Stimulated activated CD8-positive, alpha-beta memory T cell treated with anti-CD3 and anti-CD28 coated beads, Interleukin-2, amount 100 ng/mL, for 48 hours (primary cell): Measurements from ENCODE around the gene CD63.
"Not testable (repeated sequence)": the region's sequence is repeated elsewhere in the genome, so short reads cannot be mapped to it uniquely, and the experiment has no call there.

Experiments
- DNase-seq, 2 donors: peaks; one replicate each; pipeline ENCODE4 v3.0.0-alpha.2; 2020; ENCODE audit warnings: low read depth in 2 of 2

CD63 gene, protein sequence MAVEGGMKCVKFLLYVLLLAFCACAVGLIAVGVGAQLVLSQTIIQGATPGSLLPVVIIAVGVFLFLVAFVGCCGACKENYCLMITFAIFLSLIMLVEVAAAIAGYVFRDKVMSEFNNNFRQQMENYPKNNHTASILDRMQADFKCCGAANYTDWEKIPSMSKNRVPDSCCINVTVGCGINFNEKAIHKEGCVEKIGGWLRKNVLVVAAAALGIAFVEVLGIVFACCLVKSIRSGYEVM

DNA sequence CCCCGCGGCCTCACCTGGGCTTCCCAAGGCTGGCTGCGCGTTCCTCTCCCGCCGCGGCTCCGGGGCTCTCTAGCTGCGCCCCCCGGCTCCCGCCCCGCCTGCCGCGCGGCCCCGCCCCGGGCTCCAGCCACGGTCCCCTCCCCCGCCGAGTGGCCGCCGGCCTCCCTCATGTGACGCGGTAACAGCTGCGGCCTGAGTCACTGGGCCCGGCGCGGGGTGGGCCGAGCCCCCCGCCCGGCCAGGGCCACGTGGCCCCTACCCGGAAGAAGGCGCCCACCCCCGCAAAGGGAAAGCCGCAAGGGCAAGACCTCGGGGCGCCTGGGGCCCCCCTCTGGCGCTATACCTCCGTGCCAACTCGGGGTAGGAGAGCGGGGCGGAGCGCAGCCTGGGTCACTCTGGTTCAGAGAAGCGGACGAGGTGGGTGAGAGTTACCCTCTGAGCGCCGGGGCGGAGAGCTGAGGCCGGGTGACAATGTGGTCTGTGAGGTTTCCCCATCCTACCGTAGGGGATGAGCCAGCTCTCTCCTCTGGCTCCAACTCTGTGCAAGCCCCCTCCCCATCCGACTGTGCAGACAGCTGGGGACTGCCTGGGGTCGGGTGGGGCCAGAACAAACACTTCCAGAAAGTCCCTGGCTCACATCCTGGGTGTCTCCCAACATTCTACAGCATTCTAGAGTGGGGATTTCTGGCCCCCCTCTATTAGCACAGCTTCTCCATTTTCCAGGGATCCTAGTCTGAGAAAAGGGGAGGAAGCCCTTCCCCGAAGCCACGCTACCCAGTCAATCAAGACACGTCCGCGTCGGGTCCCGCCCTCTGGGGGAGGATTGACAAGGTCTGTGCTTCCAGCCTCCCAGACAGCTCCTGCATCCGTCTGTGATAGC, at the start of gene CD63:
CD63 (minus strand) TSS at position 71 of the 880 bp plus-strand sequence. CDS start 668 bp downstream, outside the sequence.
- peak; percentile 76 to 80 for DNase-seq

DNA sequence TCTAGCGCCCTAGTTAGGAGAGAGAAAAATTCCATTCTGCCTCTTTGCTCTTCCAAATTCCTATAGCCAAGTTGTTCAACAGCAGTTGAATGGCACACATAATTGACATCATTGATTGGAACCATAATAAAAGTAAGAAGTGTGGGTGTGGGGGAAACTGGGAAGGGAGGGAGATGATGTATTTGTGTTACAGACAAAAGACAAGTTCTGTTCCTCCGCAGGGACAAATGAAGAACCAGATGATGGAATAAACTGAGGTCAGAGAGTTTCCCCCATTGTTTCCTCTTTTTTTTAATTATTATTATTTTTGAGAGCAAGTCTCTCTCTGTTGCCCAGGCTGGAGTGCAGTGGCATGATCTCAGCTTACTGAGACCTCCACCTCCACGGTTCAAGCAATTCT, 49.0 kb upstream of the CD63 start:
- no peak for DNase-seq

DNA sequence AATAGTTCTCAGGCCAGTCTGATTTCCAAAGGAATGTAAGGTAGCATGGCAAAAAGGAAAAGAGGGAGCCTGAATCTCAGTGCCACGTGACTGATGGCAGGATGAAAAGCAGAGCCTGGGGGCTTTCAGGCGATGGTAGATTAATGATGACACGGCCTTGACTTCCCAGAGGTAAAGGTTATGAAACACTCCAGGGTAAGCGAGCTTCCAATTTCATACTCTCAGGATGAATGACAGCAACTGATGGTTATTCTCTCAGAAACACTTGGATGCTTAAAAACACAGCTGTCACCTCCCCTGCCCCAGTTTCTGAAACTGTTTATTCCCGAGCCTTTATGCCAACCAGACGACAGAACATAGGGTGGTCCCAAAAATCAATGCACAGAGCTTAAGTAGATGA, 42.9 kb upstream of the CD63 start:
- no peak for DNase-seq

DNA sequence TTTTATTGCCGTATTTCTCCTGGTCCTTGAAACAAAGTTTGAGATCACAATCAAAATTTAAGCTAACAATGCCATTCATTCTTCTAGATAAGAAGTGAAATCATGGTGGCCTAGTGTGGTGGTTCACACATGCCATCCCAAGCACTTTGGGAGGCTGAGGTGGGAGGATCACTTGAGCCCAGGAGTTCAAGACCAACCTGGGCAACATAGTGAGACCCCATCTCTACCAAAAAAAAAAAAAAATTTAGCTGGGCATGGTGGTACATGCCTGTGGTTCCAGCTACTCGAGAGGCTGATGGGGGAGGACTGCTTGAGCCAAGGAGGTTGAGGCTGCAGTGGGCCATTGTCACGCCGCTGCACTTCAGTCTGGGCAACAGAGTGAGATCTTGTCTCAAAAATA, 38.3 kb upstream of the CD63 start:
- no peak for DNase-seq

DNA sequence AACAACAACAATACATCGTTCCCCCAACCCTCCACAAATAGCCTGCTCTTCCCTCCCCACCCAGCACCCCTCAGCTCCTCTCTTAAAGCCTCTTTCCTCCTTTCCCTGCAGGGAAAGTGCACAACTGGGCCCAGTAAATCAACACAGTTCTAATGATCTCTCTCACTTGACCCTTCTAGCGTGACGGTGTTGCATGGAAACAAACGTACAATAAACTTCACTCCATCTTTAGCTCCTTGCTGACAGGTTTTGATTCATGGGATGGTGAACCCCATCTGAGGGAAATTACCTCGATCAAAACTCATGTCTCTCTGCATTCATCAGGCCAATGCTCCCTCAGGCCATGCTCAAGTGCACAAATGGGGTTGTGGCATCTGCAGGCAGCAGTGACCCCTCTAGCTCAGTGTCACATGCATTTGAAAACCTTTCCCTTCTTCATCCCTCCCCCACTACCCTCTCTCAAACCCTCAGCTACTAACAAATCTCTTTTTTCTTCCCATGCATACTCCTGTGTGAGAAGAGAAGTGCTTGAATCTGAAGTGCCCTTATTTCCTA, 37.0 kb upstream of the CD63 start:
- no peak for DNase-seq

DNA sequence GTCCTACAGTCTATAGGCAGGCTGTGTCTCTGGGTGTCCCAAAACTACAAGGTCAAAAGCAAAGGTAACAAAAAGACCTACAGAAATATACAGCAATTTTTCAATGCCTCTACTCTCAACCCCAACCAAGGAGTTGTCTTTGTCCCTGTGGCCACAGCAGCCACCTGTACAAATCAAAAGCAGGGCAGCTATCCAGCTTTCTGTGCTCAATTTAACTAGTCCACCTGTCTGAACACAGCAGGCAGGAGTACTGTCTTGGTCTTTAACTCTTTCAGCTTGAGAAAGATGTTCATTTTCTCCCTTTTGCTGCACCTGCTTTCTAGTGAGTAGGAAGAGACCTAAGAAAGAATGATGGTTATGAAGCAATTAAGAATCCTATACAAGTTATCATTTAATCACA, 33.8 kb upstream of the CD63 start:
- DNase-seq = no peak

DNA sequence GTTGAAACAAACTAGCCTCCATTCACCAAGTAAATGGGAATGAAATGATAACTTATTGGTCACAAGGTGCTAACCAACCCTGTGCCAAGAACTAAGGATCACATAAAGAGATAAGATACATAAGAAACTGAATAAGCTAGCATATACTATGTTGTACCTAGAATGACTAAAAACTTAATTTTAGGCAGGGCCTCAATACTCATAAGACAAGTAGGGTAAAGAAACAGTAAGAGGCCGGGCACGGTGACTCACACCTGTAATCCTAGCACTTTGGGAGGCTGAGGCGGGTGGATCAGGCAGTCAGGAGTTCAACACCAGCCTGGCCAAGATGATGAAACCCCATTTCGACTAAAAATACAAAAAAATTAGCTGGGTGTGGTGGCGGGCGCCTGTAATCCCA, 31.9 kb upstream of the CD63 start:
- peak in 1 of 2 donors; percentile 46 for DNase-seq

DNA sequence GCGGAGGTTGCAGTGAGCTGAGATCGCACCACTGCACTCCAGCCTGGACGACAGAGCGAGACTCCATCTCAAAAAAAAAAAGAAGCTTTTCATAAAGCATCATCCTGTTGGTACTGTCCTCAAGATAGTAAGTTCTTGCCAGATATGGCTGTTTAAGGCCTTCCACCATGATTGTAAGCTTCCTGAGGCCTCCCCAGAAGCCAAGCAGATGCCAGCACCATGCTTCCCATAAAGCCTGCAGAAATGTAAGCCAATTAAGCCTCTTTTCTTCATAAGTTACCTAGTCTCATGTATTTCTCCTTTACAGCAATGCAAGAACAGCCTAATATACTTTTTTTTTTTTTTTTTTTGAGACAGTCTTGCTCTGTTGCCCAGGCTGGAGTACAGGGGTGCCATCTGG, 29.8 kb upstream of the CD63 start:
- not testable (repeated sequence) for DNase-seq

DNA sequence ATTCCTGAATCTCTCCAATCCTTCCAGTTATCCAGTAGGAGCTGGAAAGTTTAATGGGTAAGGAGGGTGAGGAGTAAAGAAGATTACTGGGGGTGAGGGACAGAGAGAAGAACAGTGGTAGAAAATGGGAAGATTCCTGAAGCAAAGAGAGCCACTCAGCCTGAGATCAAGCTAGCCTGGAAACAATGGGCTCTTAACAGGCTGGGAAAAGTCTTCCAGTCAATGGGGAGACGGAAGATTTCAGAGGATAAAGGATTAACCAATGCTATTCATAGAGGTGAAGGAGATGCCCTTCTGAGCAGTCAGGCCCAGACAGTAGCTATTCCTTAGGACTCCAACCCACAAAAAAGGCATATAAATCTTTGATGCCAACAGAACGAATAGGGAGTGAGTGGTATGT, 28.9 kb upstream of the CD63 start:
- no peak for DNase-seq

DNA sequence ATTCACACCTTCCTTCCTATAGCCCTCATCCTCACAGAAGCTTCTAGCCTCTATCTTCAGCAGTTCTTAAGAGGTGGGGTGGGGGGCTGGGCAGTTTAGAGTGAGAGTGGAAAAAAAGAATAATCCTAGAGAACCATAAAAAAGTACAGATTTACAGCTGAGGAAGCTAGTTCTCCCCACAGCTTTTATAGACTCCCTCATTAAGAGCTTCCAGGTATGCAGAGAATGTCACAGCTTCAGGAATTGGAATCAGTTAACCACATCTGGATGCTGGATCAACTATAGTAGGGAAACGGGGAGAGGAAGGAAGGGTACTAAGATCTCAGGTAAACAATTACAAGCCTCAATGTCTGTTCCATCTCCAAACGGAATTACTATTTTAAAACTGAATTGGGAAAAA, 26.4 kb upstream of the CD63 start:
- no peak for DNase-seq

DNA sequence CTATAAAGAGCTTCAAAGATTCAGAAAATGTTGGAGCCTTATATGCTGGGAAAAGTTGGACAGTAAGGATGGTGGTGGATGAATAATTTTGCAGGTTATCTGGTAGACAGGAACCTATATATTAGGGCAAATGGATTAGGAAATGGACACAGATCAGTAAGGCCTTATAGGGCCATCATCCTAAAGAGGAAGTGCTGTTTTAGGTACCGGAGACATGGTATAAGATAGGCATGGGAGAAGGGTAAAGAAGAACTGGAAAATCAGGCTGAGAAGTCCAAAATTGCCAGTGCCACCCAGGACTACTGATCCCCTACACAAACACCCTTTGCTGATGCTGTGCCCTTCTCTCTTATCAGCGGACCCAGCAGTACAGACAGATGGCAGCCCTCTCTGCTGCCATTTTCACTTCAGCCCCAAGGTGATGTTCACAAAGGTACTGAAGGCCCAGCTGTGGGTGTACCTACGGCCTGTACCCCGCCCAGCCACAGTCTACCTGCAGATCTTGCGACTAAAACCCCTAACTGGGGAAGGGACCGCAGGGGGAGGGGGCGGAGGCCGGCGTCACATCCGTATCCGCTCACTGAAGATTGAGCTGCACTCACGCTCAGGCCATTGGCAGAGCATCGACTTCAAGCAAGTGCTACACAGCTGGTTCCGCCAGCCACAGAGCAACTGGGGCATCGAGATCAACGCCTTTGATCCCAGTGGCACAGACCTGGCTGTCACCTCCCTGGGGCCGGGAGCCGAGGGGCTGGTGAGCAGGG, 19.6 kb upstream of the CD63 start:
- DNase-seq = no peak

DNA sequence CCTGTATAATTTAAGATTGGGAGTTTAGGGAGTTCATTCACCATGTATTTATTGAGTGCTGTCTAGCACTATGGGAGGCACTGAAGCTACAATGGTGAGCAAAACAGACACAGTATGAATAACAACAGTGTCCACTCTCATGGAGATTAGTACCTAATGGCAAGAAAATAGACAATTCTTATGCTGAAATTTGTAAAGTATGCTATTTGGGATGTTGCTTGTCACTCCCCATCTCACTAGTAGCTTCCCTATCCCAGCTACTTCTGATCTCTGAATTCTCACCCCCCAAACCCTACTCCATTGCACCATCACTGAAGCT, 18.1 kb upstream of the CD63 start:
- no peak for DNase-seq

DNA sequence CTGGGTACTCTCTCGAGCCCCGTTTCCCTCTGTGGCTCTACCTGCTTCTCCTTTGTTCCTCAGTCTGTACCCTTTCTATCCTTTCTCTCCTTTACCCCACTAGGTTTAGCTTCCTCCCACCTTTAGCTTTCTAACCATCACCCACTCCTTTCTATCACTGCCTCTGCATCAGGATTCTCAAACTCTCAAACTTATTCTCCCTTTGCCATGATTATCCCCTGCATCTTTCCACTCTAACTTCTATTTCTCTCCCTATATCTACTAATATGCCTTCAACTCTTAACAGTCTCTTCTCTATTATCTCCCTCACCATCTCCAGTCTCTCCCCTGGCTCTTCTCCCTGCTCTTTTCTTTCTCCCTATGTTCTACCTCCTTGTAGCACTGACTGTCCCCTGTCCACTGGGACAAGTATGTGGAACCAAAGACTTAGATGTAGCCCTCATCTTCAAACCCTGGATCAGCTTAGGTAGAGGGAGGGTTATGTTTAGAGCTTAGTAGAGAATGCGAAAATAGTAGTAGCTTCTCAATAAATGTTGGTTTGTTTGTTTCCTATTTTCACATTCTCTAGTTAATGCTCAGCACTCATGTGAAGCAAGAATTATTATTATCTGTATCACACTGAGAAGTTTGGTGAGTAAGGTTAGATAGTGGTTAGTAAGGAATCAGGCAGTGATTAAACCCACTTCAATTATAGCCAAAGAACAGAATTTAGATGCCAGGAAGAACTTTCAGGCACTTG, 17.5 kb upstream of the CD63 start:
- DNase-seq = no peak

DNA sequence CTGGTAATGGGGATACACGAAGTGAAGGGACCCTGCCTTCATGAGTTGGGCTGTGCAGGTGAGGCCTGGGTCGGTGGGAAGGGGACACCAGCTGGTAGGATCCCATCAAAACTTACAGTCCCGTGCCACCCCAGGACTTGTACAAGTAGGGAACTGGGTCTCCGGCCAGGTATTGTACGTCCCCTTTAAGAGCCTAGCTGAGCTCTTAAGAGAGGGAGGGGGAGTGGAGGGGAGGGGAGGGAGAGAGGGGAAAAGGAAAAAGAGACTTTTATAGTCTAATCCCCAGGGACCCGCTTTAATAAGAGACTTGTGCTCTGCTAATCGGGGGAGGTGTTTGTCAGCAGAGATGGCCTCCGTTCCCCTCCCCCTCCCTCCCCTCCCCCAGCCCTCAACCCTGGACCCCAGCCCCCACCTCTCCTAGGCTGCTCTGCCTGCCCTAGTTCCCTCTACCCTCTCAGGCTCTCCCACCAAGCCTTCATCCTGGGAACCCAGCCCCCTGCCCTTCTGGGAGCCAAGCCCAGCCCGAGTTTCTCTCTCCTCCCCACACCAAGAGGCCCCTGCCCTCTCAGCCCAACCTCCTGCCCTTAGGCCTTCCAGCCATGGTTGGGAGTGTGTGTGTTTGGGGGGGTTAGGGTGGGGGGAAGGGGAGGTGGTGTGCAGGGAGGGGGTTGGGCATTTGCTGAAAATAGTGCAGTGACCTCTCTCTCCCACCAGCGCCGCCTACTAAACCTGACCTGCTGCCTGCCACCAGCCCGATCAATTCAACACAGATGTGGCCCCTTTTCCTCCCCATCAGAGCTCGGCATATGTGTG, 16.8 kb upstream of the CD63 start:
- no peak for DNase-seq

DNA sequence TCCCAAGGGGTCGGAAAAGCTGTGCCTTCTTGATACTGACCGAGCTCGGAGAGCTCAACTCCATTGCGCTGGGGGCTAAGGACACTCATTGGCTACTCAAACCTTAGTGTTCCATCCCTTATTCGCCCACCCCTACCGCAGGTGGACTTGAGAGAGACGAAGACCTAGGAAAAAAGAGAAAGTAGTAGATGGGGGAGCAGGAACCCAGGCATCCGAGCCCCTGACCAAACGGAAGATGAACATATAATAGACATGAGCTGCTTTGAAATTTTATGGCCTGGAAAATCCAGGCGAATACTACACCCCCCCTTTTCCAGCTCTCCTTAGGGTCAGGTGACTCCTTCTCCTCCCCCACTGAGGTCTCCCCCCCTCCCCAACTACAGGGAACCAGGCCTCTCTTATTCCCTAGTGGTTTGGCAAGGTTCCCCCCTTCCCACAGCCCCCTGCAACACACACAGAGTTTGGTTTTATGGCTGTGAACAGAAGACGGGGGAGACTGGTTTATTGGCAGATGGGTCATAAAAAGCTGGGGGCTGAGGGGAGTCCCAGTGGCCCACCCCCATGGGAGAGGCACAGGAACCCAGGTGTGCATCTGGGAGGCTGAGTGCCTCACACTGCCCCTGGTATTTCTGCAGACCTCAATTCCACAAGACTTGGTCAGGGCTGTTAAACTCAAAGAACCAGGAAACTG, 15.7 kb upstream of the CD63 start:
- DNase-seq = no peak

DNA sequence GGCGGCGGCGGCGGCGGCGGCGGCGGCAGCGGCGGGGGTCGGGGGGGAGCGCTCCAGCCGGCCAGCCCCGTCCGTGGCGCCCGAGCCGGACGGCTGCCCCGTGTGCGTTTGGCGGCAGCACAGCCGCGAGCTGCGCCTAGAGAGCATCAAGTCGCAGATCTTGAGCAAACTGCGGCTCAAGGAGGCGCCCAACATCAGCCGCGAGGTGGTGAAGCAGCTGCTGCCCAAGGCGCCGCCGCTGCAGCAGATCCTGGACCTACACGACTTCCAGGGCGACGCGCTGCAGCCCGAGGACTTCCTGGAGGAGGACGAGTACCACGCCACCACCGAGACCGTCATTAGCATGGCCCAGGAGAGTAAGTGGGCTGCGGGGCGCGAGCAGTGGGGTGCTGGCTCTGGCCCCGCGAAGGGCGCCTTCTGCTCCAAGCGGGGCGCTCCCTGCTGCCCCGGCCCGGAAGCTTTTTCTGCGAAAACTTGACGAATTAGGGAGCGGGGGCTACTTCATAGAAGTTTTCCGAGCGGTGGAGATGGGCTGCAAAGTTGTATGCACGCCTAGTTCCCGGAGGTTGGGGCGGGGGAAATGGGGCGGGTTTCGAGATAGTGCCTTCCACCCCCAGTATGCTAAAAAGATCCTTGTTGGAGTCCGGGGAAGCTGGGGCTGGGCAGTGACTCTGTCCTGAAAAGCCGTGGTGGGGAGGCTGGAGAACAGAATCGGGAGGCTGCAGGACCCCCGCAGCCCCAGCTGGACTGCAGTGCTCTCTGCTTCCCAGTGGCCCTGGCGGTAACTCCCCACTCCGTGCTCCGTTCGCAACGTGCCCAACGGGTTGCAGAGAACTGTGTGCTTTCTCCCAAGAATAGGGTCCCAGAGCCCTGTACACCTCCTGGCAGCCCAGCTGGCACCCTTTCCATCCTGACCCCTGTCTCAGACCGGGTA, 14.9 kb upstream of the CD63 start:
- DNase-seq = no peak

DNA sequence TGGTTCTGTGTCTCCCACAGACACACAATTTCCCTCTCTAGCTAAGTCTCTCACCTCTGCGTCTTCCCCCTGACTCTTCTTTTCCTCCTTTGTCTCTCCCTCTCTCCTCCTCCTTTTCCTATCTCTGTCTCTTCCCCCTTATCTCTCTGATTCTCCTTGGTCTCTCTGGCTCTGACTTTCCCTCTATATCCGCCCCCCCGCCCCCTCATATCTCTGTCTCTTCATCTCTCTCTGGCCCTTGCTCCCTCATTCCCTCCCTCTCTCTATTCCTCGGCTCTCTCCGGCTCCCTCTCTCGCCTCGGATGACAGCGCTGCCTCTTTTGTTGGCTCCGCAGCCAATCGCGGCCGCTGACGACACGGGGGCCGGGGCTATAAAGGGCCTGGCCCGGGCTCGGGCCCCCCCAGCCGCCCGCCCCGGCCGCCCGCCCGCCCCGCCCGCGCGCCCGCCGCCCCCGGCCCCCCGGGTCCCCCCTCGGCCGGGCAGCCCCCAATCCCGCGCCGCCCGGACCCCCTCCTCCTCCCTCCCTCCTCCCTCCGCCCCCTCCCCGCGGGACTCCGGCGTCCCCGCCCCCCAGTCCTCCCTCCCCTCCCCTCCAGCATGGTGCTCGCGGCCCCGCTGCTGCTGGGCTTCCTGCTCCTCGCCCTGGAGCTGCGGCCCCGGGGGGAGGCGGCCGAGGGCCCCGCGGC, 14.1 kb upstream of the CD63 start, which contains the start of gene GDF11:
GDF11 (plus strand) TSS at position 404 of the 687 bp plus-strand sequence; CDS start at position 599, 195 bp downstream.
- peak; percentile 52 to 63 for DNase-seq

DNA sequence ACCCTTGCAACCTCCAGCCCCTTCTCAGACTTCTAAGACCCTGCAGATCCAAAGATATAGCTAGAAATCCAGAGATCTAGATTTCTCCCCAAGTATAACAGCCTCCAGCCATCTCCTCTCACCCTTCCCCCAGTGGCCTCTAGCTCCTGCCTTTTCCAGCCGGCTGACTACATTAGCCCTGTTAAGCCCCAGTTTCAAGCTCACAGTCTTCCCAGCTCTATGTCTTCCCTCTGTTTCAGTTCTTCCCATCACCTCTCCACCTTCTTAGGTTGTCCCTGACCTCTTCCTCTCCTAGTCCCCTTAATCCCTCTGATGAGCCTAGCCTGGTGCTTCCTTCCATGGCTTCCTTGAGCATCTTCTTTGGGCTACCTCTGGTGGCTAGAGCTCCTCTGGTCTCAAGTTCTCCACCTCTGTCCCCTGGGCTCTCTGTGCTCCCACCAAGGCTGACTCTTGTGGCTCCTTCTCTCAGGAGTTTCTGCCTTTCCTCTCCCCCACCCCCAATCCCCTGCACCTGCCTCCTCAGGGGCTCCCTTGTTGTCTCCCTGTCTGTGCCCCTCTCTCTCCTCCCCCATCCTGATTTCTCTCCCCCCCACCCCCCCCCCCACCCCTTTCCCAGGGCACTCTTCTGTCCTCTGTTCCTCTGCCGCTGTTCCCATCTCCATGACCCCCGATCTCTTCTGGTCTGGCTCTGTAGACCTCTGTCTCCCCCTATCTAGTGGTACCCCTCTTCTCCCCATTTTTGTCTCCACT, 13.3 kb upstream of the CD63 start:
- DNase-seq = no peak
